HG02840 (cell line): ENCODE measurements around the gene SMAD7.

Experiments used
- ATAC-seq: cut with Tn5 transposase; IDR thresholded peaks from one replicate; pipeline ENCODE4 v1.9.1; 2021; ENCODE audit warnings: mild to moderate bottlenecking, moderate library complexity, moderate number of reproducible peaks; ENCODE audit not compliant: unreplicated experiment, low FRiP score

The SMAD7 gene

DNA sequence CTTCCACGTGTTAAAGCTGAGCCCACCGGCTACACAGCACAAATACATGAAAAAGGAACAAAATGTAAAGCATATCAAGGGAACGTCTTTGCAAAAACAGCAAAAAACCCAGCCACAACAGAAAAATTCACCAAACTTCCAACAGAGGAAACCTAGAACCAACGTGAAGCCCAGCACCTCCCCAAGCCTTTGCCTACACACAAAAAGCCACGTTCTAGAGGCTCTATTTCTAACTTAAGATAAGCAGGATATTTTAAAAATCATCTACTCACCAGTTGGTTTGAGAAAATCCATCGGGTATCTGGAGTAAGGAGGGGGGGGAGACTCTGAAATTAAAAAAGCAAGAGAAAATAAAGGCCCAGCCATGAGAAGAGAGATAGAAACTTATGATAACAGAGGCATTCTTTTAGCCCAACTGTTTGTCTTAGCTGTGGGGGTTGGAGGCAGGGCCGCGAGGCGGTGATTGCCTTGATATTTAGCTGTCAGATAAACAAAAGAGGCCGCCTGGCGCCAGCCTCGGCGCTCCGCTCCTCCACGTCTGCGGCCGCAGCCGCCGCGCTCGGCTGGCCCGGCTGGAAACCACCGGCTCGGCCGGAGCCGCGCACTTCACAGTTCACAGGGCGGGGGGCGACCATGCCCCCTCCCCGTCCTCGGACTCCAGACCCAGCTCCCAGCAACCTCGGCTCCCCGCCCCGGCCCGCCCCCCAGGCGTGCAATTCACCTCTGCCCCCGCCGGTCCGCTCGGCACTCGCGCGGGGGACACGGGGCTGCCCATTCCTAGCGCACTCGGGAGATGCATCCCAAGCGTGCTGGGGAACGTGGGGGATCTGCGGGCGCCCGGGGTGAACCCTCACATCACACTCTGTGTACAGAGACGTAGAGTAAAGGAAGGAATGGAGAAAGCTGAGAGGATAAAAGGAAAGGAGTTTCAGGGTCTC lies 2.4 kb downstream of the SMAD7 start:
- no peak for ATAC-seq

DNA sequence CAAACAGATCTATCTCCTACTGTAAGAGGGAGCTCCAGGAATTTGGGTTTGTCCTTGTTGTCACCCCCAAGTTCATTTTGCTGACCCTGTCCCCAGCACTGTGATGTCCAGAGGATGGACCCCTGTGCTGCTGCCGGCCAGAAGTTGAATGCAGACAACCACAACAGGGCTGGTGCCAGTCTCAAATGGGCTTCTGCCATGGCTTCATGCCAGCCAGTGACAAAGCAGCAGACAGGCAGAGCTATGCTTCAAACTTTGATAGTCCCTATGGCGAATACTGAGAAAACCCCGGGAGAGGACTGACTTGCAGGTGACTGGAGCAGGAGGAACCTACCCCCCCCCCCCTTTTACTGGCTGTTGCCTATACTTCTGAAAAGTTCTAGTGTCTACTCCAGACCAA lies 3.2 kb downstream of the SMAD7 start:
- ATAC-seq, result no peak

DNA sequence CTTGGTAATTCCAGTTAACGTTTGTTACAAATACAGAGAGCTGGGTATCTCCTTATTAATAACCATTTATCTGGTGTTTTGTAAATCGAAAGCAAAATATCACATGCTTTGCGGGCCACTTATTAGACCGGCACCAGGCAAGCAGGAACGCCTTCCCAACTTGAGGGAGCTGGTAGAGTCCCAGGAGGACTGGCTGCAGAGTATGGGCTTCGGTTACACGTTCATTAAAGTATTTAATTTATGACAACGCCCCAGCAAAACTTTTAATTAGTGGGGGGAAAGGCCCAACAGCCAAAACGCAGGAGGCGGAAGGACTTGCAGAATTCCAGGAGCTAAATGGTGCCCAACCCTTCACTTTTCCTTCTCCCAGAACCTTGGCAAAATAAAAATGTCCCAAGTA lies 3.7 kb downstream of the SMAD7 start:
- no peak for ATAC-seq

DNA sequence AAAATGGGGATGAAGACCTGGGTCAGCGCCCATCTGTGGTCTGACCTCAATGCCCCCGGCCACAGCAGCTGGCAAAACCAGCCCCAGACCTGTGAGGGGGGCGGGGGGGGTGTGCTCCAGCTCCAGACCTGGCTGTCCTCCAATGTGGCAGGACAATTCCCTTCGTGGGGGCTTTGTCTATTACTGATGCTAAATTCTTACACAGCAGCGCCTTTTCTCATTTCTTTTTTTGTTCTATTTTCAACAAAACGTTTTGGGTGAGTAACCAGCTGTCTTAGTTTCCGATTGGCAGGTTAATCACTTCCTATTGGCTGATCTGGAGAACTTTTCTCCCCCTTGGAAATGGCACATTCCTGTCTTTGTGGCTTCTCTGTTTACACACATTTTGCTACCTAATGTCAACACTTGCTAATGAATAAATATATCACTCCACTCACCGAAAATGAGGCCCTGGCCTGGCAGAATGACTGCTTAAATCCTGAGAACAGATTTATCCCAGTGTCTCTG lies 4.4 kb downstream of the SMAD7 start:
- no peak for ATAC-seq

DNA sequence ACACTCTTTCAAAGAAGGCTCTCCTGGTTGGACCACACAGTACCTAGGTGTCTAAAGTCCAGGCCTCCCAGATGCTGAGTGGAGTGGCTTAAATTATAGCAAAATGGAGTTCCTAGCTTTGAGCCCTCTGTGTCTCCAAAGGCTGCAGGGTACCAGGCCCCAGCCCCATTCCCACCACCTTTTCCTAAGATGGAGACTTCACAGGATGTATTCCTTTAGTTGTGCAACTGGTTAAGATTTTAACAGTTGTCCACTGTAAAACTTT lies 4.9 kb downstream of the SMAD7 start:
- ATAC-seq, result no peak

DNA sequence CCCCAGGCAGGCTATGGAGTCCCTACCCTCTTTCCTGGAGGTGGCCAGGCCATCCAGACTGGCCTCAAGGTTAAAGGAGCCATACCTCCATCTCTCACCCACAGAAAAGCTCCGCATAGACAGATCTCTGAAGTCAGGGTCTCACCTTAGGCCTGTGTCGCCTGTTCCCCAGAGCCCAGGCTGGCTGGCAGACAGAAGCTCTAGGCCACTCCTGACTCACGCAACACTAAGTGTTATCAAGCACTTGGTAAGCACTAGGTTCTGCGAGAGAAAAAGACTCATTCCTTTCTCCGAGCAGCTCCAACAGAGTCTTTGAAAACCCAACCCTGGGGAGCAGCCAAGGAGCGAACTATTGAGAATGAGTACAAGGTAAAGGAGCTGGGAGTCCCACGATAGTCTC lies 6.1 kb downstream of the SMAD7 start:
- ATAC-seq, result no peak

DNA sequence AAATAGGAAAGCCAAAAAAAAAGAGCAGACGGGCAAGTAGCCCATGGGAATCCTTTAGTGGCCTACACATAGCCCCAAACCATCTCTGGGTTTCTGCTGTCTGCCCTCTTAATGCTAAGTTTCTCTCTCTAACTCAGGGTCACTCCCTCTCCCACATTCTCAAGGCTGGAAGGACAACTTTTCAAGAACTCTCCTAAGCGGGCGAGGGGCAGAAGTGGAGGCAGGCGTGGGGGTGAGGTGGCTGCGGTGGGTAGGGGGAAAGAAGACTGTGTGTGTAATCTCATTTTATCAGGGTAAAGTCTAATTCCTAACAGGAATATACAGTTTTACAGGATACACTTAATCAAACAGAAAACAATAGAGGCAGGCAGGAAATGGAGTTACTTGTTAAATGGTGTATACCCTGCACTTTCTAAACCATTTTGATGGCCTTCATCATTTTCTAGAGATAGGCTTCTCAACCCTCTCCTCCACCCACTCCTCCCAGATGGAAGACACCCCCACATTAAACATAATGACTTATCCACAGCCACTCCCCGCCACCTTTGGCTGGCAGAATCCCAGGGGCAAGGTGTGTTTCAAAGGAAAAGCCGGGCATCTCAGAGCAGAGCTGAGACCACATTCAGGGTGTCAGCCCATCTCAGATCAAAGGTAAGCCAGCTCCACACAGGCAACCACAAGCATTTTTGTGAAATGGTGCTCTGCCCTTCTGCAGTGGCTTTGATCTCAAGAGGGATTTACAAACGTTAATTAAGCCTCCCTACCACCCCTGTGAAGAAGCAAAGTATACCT lies 6.8 kb downstream of the SMAD7 start:
- no peak for ATAC-seq

DNA sequence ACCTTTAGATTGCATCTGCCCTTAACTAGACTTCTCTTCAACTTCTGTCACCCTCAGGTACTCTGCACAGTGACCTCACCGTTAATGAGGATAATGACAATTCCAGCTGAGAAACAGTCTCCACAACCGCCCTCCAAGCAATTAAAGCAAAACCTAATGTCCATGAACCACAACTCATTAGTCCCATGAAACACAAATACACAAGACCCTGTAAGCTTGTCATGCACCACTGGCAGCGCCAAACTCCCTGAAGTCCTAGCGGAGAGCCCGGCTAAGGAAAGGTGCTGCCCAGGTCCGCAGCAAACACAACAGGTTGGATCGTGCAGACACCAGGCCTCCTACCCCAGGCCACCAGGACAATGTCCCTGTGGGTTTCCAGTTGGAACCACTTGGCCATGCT lies 7.4 kb downstream of the SMAD7 start:
- no peak for ATAC-seq

DNA sequence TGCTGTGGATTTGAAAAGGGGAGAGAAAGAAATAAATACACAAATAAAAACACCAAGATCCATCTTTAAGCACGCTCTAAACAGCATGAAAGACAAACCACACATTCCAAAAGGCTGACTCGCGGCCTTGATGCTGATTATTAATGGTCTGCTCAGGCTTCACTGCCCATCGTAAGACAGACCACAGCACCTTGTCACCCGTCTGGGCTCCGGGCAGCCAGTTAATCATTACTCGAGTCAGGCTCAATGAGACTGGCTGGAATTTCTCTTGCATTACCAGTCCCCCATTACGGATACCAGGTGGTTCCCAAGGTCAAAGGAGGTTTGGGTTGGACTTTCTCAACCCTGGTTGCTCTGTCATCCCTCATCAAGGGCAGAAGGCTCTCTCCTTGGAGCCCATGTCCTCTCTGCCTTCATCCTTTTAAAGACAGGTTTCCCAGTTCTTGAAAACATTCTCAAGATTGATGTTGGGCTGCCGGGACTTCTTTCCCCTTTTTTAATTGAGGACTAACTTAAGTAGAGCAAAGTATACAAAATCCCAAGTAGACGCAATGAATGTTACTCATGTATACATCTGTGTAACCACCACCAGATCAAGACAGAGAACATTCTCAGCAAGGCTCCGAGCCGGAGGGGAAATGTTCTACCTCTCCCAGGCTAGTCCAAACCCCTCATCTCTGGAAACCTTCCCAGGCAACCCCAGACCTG lies 8.1 kb downstream of the SMAD7 start:
- ATAC-seq, result no peak

DNA sequence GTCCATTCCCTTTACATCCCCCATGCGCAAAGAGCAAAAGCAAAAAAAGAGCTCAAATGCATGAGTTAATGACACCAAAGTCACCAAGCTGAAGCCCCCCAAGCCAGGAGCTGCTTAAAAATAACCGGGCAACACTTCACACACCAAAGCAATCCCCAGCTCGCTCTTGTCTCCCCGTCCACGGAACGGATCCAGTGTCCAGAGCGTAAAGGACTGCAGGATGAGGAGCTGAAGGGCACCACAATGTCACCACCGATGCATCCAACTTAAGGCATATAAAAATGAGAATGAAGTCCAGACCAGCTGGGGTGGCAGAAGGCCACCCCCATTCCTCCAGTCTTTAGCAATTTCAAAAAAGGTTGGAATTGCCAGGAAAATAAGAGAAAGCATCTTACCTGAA lies 8.7 kb downstream of the SMAD7 start:
- ATAC-seq, result no peak

DNA sequence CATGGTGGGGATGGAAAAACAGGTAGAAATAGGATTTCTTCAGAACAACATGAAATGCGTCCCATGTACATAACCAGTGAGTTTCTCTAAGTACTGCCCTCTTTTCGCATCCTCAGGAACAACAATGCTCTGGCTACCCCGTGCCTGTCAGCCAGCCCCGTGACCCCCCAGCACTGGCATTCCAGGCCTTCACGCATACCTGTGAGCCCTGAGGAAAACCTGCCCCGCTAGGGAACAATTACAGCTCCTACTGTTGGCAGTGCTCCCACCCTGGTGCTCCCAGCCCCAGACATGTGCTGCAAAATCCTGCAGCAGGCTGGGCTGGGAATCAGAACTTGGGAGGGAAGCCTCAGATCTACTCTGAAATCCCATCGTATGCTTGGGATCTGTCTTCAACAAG lies 9.1 kb downstream of the SMAD7 start:
- no peak for ATAC-seq

DNA sequence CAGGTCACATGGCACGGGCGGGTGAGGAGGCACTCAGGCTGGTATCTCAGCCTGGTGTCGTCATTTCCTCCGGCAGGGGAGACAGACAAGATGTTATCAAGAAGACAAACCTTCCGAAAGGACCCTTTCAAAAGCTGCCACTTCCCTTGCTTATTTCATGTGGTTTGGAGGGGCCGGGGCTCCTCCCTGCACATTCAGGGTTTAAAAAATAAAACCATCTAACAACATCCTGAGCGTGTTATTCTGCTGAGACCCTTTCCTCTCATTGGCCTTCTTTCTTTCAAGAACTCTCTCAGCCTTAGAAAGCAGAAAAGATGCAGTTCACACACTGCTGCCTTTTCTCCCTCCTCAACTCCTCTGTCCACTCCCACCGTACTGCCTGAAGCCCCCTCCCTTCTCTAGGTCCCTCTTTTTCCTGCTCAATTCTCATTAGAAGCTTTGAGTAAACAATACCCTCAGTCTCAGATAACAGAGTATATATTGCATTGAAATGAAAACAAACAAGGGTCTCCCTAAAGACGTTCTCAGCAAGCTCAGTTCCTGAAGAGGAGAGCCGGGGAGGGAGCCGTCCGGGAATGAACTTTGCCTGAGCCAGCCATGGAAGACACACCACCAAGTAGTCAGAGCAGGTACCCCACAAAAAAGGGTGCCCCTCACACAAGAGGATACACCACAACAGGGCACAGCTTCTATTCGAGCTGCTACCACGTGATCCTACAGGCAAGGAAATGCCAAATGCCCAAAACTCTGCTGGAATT lies 9.7 kb downstream of the SMAD7 start:
- no peak for ATAC-seq

DNA sequence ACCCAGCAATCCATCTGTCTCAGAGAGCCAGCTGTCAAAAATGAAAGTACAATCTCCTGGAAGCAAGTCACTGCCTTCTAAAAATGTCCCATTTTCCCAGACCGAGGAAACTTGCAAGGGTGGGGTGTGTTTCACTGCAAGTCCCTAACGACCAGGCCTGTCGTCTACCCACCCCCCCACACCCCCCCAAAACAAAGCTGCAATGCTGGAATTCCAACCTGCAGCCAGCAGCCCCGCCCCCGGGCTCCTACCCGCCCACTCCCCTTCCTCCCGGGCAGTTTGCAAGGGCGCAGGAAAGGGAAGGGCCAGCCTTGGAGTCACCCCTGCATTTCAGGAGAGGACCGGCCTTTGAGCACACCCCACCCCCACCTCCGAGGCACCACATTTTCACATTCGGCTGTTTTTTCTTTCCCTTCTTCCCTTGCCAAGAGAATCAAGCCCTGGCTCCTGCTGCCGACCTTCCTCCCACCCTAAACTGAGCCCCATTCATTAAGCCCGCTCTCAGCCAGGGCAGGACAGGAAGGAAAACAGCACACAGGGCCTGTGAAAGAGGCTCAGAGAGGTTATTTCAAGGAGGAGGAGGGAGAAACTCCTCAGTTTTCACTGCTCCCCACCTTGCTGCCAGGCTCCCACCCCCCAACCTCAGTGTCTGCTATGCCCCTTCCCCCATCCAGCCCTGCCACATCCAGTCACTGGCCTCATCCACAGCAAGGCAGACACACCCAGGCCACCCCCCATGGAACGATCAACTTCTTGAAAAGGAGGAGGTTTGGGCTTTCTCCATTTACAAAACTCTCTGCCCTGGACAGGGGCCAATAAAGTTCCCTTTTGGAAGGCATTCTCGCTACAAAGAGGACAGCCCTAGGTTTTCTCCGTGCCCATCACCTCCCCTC lies 11.3 kb downstream of the SMAD7 start:
- no peak for ATAC-seq

DNA sequence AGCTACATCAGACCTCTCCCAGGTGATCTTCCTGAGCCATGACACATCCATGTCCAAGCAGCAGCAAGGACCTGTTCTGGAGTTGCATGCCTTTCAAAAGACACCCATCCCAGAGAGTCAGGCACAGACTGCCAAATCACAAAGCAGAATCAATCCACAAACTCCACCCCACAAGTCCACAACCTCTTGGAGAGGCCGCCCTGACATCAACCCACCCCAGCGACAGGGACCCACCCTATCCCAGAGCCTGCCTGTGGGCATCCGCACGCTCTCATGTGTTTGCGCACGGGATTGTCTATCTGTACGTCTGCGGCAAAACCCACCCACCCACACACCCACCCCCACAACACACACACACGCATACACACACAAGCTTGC lies 11.9 kb downstream of the SMAD7 start:
- no peak for ATAC-seq

DNA sequence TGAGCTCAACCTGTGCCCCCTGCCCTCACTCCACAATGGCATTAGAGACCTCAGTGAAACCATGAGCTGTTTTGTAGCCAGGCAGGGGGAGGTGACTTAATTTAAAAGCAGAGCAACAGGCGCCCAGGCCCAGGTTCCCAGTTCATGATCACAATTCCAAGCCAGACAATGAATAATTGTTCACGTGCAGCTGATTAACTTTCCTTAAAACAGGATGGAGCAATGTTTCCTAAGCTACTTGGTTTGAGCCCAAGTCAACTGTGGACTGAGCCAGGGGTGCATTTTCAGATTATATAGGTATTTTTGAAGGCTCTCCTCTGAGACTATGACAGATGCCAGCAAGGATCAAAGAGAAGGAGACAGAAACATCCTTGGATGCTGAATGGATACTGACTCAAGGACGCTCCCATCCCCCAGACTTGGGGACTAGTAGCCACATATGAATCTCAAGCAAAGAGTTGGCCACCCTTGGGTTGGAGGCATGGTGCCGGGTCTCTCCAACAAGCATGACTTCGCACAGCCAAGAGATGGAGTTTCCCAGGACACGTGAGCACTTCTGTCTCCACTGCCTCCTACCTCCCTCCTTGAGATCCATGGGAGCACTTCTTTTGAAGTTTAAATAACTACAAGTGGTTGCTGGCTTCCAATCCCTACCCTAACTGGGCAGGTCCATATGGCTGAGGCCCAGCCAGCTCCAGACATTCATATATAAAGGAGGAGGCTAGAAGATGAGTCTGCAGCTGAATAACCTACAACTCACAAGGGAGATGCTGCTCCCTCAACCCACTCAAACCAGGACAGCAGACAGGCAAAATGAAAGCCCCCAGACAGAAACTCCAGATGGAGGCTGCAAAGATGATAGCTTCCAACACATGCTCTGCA lies 12.7 kb downstream of the SMAD7 start:
- no peak for ATAC-seq

DNA sequence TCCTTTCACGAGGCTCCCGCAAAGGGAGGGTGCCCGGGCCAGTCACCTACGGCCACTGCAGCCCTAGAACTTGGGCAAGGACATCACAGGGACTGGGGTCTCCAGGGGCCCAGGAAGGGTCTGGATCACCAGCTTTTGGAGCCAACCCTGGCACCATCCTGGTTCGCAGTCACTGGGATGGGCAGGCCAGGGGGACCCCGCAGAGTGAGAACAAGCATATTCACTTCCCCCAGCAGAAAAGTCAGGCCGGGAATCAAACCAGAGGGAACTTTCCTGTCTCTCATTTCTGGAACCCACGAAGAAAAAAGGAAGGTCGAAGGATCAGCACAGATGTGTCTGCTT lies 15.4 kb downstream of the SMAD7 start:
- ATAC-seq, result no peak

DNA sequence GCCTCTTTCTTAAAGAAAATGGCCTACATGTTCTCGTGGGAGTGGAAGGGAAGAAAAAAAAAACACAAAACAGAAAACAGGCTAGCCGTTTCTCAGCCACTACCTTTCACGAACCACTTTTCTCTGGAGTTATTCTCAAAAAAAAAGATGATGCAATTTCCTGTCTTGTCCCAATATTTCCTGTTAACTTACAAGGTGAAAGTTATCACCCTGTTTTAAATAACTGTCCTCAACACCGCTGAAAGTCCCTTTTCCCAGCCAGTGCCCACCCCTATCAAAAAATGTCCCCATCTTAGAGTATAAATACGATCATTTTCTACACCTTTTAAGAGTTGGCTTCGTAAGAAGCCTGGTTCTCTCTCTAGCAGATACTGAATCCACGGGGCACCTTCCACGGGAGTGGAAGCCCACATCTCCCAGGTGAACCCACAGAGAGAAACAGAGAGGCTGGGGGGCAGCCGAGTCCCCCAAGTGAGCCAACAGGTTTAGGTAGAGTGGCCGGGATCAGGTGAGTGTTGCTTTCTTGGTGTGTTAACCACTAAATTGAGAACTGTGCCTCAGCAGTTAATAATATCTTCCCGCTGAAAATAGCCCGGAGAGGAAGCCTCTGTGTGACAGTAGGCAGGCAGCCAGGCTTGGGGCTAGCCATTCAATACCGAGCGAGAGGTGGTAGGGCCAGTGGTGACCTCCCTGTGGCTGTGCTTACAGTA lies 15.9 kb downstream of the SMAD7 start:
- ATAC-seq, result no peak

DNA sequence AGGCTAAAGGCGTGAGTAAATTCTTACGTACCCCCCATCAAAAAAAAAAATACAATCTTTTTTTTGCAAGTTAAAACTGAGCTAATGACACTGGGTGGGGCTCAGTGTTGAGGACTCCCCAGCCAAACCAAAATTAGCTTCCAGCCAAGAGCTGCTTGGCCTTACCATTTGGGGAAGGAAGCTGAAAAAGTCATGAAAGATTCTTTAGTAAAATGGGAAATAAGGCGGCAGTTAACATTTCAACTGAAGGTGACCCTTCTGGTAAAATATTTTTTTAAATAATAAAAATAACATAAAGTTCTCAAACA lies 16.4 kb downstream of the SMAD7 start:
- ATAC-seq, result no peak
